Measurements from ENCODE around the gene HIVEP2. TPM values are rescaled to one million over a fixed set of nuclear protein-coding genes. Genes with fewer than 3 reads are reported as not detected.
A peak's percentile ranks its signal among the peaks of the same experiment; 100 is the strongest.

The HIVEP2 gene
- total and polyA plus RNA-seq, 2 donors from 2014 or later: 2.4 to 26.0 TPM

DNA sequence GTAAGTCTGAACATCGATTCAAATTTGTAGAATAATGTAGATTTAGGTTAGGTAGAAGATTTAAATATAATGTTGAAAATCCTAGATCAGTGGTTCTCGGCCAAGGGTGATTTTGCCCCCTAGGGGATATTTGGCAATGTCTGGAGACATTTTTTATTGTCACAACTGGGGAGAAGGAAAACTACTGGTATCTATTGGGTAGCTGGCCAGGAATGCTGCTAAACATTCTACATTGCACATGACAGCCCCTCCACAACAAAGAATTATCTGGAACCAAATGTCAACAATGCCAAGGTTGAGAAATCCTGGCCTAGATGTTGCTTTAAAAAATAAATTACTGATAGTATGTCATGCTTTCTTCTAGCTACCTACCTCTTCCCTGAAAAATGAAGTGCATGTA lies 76.1 kb downstream of the HIVEP2 start:
- H3K27me3 ChIP-seq (ENCODE audit: control insufficient read depth, insufficient read depth, low read length): no peaks in the 10 kb centered on the region
- intact Hi-C loops (cut with DNase I): no loop called here
- H3K4me1 ChIP-seq (ENCODE audit: control insufficient read depth in 2 of 3, insufficient read depth in 2 of 3, low read depth in 1 of 3, low read length in 3 of 3): peaks cover 7 to 11% (median 10%) of the 10 kb centered on the region in 3 donors
- H3K36me3 ChIP-seq (ENCODE audit: control insufficient read depth in 2 of 3, insufficient read depth in 3 of 3, low read length in 3 of 3): no peaks in the 10 kb centered on the region
- no peak overlapping the region for H3K9ac ChIP-seq (ENCODE audit: low read length in 3 of 3)
- FAIRE-seq (no peak), DNase-seq (no peak)
- no peak overlapping the region for H3K27ac ChIP-seq (ENCODE audit: low read depth in 2 of 2, low read length in 2 of 2)
- no peaks in the 10 kb centered on the region for H3K9me3 ChIP-seq (ENCODE audit: control insufficient read depth in 2 of 3, insufficient read depth in 1 of 3, low read length in 3 of 3)
- TF ChIP-seq, protein P1, sequence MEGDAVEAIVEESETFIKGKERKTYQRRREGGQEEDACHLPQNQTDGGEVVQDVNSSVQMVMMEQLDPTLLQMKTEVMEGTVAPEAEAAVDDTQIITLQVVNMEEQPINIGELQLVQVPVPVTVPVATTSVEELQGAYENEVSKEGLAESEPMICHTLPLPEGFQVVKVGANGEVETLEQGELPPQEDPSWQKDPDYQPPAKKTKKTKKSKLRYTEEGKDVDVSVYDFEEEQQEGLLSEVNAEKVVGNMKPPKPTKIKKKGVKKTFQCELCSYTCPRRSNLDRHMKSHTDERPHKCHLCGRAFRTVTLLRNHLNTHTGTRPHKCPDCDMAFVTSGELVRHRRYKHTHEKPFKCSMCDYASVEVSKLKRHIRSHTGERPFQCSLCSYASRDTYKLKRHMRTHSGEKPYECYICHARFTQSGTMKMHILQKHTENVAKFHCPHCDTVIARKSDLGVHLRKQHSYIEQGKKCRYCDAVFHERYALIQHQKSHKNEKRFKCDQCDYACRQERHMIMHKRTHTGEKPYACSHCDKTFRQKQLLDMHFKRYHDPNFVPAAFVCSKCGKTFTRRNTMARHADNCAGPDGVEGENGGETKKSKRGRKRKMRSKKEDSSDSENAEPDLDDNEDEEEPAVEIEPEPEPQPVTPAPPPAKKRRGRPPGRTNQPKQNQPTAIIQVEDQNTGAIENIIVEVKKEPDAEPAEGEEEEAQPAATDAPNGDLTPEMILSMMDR (IDR thresholded peaks at IDR 0.05; ENCODE audit: borderline replicate concordance, extremely low read depth, insufficient read depth): no peak
- H3K4me3 ChIP-seq (ENCODE audit: low read length in 3 of 3): no peak overlapping the region

DNA sequence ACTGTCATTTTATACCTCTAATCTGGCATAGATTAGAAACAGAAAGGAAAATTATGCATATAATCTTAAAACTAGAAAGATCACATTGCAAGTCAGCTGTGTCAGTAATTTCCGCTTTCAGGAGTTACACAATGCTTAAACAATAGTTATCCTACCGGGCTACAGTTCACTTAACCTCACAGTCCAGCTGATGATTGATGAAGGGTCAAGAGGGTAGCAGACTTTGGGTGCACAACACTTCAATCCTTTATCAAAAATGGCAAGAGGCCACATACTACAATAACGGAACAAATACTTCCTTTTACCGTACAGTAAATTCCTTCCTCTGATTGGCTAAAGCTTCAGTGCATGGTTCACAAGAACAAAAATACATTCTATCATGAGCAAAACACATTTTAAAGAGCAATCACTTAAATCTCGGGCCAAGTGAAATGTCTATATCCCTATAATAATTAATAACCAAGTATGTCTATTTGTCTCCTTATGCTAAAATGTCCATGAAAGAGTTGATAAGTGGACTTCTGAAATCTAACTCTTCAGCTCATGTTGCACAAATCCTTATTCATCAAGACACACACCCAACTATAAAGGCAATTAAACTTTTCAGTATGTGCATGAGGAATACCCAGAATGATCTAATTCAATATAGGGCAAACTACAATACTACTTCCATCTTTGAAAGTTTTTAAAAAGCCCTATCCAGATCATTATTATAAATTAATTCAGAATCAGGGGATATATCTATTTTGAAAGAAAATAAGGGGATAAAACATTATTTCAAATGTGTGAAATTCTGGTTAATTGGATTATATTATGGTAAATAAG lies 76.8 kb downstream of the HIVEP2 start:
- FAIRE-seq (peak; percentile 27), DNase-seq (peak in 1 of 5 donors; percentile 77)
- intact Hi-C loops (cut with DNase I): no loop called here
- Histone ChIP-seq H3K9ac (ENCODE audit: low read length in 3 of 3) (no peak overlapping the region), H3K27ac (ENCODE audit: low read depth in 2 of 2, low read length in 2 of 2) (no peak overlapping the region), H3K9me3 (ENCODE audit: control insufficient read depth in 2 of 3, insufficient read depth in 1 of 3, low read length in 3 of 3) (no peaks in the 10 kb centered on the region), H3K36me3 (ENCODE audit: control insufficient read depth in 2 of 3, insufficient read depth in 3 of 3, low read length in 3 of 3) (no peaks in the 10 kb centered on the region), H3K27me3 (ENCODE audit: control insufficient read depth, insufficient read depth, low read length) (no peaks in the 10 kb centered on the region), H3K4me1 (ENCODE audit: control insufficient read depth in 2 of 3, insufficient read depth in 2 of 3, low read depth in 1 of 3, low read length in 3 of 3) (peaks cover 7 to 11% (median 10%) of the 10 kb centered on the region in 3 donors), H3K4me3 (ENCODE audit: low read length in 3 of 3) (peak overlapping the region in 1 of 3 donors; percentile 11)
- TF ChIP-seq, protein P1 (IDR thresholded peaks at IDR 0.05; ENCODE audit: borderline replicate concordance, extremely low read depth, insufficient read depth): no peak

DNA sequence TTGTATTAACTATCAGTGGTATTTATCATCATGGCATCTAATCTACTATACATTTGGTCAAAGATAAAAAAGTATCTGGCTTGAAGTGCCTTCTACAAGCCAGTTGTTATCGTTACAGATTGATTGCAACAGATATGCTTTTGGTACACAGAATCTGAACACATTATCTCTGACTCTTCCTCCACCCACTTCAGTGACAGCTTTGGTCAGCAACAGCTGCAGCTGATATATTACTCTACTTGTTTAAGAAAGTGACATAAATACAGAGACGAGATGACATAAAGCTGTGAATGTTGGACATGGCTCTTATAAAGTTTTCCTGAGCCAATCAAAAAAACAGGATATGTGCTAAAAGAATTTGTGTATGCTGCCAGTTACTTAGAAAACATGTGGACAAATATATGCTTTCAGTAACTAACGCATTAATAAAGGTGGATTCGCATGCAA lies 77.6 kb downstream of the HIVEP2 start:
- Histone ChIP-seq H3K36me3 (ENCODE audit: control insufficient read depth in 2 of 3, insufficient read depth in 3 of 3, low read length in 3 of 3) (no peaks in the 10 kb centered on the region), H3K4me3 (ENCODE audit: low read length in 3 of 3) (peak overlapping the region in 1 of 3 donors; percentile 11), H3K27me3 (ENCODE audit: control insufficient read depth, insufficient read depth, low read length) (no peaks in the 10 kb centered on the region), H3K4me1 (ENCODE audit: control insufficient read depth in 2 of 3, insufficient read depth in 2 of 3, low read depth in 1 of 3, low read length in 3 of 3) (peaks cover 7 to 10% (median 8%) of the 10 kb centered on the region in 3 donors), H3K27ac (ENCODE audit: low read depth in 2 of 2, low read length in 2 of 2) (no peak overlapping the region), H3K9ac (ENCODE audit: low read length in 3 of 3) (no peak overlapping the region), H3K9me3 (ENCODE audit: control insufficient read depth in 2 of 3, insufficient read depth in 1 of 3, low read length in 3 of 3) (no peaks in the 10 kb centered on the region)
- intact Hi-C loops (cut with DNase I): no loop called here
- no peak for FAIRE-seq
- no peak for DNase-seq
- TF ChIP-seq, protein P1 (IDR thresholded peaks at IDR 0.05; ENCODE audit: borderline replicate concordance, extremely low read depth, insufficient read depth): no peak
